CD4-positive, alpha-beta T cell treated with Interferon alpha-2 for 1 hour (primary cell): ENCODE measurements around the gene SLAMF8.
A peak's percentile ranks its signal among the peaks of the same experiment; 100 is the strongest.

Experiments
- DNase-seq, 2 donors: peaks; one replicate each; pipeline ENCODE4 v3.0.0-alpha.2; 2020 to 2022

The SLAMF8 gene

GRCh38 chr1:159849626-159850366 is 23.1 kb downstream of the SLAMF8 start:
- no peak for DNase-seq

DNA sequence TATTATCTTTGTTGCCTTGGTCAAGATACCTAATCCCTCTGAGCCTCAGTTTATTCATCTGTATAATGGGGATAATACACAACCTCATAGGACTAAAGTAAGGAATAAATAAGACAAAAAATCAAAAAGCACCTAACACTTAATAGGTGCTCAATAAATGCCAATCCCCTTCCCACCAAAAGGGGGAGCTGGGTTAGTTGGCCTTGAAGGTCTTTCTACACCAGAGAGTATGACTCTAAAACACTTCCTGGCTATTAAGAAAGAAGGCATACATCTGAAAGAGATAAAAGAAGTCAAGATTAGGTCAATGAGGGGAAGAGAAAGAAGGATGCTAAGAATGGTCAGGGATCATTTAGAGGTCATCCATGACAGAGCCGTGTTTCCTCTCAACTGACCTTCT is 24.7 kb downstream of the SLAMF8 start:
- DNase-seq = peak in 1 of 2 donors; percentile 18

- DNase-seq = no peak
Observed at GRCh38 chr1:159853417-159854115, 26.9 kb downstream of the SLAMF8 start.

DNA sequence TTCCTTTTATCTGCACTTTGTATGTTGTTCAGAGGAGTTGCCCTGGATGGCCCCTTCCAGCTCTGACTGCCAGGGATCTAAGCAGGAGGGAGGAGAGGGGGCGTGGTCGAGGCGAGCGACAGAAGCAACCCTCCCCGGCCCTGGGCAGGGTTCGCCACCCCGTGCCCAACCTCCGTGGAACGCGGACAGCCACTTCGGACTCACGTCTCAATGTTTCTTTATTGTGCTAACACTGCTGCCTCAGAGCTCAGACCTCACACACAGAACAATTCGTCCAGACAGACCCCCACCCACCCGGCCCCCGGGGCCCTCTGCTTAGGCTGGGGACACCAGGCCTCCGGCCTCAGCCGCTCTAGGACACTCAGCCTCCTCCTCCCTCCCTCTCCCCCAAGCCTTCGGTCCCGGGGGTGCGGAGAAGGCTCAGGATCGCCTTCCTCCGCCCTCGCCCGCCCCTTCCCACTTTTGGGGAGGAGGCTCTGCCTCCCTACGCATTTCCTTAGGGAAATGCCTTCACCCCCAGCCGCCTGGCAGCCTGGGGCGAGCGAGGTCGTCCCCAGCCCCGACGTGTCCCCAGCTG is 27.5 kb downstream of the SLAMF8 start:
- peak in 1 of 2 donors; percentile 7 for DNase-seq

DNA sequence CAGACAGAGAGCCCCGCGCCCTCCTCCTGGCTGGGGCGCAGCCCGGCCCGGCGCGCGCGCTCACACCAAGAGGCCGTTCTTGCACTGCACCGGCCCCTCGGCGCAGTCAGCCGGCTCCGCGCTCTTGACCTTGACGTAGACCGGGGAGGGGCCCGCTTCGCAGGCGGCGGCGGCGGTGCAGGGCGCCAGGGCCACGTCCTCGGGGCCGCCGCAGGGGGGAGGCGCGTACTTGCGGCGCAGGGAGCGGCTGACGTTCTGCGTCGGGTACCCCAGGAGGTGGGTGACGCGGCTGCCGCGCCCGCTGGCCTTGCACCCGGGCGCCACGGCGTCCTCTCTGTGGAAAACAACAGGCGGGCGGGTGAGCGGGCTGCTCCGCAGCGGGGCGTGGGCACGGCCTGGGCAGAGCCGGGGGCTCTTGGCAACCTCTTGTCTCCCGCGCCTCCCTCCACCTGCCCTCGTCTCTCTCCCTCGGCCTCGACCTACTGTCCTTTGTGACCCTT is 28.1 kb downstream of the SLAMF8 start:
- DNase-seq = peak; percentile 72 to 79

DNA sequence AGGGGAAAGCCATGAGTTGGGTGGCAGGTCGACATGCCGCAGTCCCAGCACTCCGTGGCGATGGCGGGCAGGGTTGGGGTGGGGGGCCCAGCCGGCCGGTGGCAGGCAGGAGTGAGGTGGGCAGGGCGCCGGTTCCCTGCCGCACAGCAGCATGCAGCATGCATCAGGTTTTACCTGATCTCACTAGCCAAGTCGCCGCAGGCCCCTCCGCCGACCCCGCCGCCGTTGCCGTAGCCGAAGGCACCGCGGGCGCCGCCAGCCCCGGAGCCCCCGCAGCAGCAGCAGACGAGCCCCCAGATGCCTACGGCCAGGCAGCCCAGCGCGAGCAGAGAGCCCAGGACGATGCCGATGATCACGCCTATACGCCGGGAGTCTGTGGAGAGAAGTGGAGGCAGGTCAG is 29.0 kb downstream of the SLAMF8 start:
- DNase-seq = no peak

GRCh38 chr1:159856576-159856975 is 29.9 kb downstream of the SLAMF8 start:
- no peak for DNase-seq

GRCh38 chr1:159857889-159858288 is 31.2 kb downstream of the SLAMF8 start:
- no peak for DNase-seq

DNA sequence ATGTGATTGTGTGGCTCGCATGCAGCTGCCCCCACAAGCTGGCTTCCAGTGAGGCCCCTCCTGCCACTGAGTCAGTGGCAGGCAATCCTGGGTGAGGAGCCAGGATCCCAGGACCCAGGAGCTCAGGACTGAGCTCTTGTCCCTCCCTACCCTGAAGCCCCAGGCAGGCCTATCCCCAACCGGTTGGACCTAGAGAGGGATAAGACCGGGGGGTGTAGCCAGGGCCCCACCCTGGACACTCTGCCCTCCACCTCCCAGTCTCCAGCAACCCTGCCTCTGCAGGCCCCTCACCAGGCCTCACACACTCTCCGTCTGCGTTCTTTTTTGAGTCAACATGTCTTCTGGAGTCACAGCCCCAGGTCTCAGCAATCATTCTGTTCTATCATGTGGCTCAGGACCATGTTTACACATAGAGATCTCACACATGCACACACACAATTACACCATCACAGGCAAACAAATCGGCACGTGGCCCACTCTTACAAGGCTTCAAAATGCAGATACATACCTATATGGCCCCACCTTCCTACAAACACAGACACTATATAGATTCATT is 33.2 kb downstream of the SLAMF8 start:
- no peak for DNase-seq

GRCh38 chr1:159860456-159860855 is 33.8 kb downstream of the SLAMF8 start:
- no peak for DNase-seq

- no peak for DNase-seq
Observed at GRCh38 chr1:159861218-159861617, 34.5 kb downstream of the SLAMF8 start.

- DNase-seq = no peak
Observed at GRCh38 chr1:159862031-159862430, 35.4 kb downstream of the SLAMF8 start.

DNA sequence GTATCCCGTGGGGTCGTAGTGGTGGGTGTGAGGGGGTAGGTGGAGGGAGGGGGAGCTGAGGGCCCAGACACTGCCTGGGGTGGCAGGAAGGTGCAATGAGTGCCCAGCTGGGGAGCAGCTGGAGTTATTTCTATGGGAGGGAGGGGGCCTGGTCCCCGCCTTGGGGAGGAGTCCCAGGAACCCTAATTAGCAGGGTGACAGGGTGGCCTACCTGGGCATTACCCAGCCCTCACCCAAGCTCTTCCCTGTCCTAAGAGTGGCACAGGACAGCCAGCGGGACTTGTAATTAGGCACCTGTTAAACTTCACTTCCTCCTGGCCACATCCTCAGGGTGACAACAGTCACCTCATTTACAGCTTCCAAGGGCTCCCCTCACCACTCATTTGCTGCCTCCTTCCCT is 35.9 kb downstream of the SLAMF8 start, which contains the start of gene VSIG8:
TSS of gene VSIG8 (minus strand) at position 101 of the 400 bp plus-strand sequence. CDS start 136 bp downstream, outside the sequence.
- DNase-seq = no peak

DNA sequence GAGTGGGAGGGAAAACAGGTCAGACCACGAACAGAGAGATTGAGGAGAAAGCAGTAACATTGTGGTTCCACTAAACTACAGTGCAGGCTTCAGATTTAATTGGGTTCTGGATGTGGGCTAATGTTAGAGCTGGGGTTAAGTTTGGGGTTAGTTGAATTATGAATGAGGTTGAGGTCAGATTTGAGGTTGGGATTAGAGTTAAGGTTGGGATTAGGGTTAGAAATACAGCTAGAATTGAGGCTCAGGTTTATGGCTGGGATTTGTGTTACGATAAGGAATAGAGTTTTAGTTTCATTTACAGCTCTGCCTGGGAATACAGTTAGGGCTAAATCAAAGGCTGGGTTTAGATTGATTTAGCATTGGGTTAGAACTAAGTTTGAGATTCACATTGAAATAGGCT is 37.6 kb downstream of the SLAMF8 start:
- no peak for DNase-seq

GRCh38 chr1:159866066-159866465 is 39.4 kb downstream of the SLAMF8 start:
- no peak for DNase-seq

DNA sequence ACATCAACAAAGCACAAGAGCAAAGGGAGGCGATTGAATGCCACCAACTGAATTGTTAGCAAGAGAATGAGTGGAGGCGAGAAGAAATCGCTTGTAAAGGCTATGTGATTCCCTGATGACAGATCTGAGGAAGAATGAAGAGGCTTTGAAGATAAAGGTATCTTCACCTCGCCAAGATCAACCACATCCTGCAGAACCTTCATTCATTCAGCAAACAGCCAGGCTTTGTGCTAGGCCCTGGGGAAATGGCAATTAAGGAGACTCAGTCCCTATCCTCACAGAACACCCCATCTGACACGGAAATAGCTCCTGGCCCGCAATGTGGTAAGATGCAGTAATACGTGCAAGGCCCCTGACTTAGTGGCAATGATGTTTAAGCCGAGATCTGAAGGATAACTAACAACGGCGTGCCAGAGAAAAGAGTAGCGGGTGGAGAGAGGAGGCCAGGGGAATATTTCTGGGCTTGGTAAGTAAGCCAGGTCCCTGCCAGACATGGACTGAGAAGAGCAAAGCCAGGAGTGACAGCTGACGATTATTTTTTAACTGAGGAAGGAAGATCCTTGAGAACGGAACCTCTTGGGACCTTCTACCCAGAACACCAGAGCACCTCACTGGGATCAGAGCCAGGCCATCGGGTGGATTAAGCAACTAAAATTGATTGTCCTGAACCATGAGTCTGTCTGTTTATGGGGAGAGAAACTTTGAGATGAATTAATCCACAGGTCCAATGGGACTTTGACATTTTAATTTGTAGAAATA is 40.4 kb downstream of the SLAMF8 start:
- DNase-seq = no peak

DNA sequence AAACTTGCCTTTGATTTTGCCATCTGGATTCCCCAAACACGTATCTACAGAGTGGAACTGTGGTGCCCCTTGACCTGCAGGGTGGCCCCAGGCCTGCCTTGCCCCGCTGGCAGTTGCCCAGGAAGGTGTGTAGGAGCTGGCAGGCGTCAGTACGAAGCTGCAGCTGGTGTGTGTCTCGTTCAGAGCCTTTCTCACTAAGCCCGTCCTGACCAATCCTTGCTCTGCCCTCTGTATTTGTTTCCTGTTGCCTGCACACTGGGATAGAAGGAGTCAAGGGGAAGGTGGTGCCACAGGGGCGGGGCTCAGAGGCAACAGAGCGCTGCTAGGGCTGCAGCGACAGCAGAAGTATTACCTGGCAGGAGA is 41.0 kb downstream of the SLAMF8 start:
- DNase-seq = no peak

- DNase-seq = no peak
Observed at GRCh38 chr1:159868766-159869165, 42.1 kb downstream of the SLAMF8 start.

- DNase-seq = no peak
Observed at GRCh38 chr1:159869173-159869572, 42.5 kb downstream of the SLAMF8 start.

DNA sequence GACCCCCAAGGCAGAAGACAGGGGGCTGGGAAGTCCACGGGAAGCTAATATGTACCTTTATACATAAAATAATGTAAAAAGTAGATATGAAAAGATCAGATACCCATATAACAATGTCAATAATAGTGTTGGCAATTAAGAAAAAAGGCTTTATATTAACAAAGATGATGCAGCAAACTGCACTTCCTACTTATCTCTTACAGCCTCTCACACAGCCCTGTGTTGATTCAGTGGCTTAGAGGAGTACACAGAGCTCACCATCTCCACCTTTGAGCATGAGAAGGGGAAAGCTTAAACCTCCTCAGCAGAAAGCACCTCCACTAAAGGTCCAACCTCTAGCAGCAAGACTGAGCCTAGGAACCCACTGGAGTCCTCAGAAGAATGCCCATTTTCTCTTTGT is 42.9 kb downstream of the SLAMF8 start:
- no peak for DNase-seq

GRCh38 chr1:159870704-159871103 is 44.0 kb downstream of the SLAMF8 start:
- no peak for DNase-seq

GRCh38 chr1:159872891-159873290 is 46.2 kb downstream of the SLAMF8 start:
- DNase-seq = no peak
